ENCODE results near the gene KRT14.
"Not testable (repeated sequence)": the region's sequence is repeated elsewhere in the genome, so short reads cannot be mapped to it uniquely, and the experiment has no call there.

Gene KRT14

GRCh38 chr17:41614098-41614497, 27.4 kb upstream of the KRT14 start:
- in situ Hi-C loops (cut with MboI; ENCODE audit: low sequenced_read_pairs, unreplicated experiment): no loop called here
- TF ChIP-seq CTCF (IDR thresholded peaks at IDR 0.05; ENCODE audit: borderline replicate concordance, control extremely low read depth, extremely low read depth, insufficient read depth, missing control alignments): no peak
- no peak for DNase-seq (ENCODE audit: low spot score)

GRCh38 chr17:41613277-41614082, 26.8 kb upstream of the KRT14 start:
- no peak for DNase-seq (ENCODE audit: low spot score)
- in situ Hi-C loops (cut with MboI; ENCODE audit: low sequenced_read_pairs, unreplicated experiment): no loop called here
- TF ChIP-seq CTCF (IDR thresholded peaks at IDR 0.05; ENCODE audit: borderline replicate concordance, control extremely low read depth, extremely low read depth, insufficient read depth, missing control alignments): no peak

DNA sequence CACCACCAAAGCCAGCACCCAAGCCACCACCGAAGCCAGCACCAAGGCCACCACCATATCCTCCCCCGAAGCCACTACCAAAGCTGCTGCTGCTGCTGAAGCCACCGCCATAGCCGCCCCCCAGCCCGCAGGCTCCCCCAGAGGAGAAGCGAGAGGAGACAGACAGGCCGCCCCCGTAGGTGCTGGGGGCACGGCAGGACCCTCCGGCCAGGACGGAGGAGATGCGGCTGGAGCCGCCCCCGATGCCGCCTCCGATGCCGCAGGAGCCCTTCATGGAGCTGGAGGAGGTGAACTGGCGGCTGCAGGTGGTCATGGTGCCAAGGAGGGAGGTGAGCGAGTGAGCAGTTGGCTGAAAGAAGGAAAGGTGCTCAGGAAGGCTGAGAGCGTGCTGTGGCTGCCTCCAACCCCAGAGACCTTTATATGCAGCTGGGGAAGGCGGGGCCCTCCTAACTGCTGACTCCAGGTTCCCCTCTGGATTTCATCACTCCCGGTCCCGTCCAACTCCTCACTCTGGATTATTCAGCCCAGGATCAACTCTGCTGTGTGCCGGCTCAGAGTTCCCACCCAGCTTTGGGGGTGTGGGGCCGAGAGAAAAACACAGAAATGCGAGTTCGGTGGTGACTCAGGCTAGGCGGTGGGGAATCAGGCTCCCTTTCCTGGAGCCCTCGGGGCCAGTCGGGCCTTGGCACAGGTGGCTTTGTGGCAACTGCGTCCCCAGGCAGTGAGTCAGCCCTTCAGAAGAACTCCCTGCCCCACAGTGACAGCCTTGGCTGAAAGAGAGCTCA, 25.9 kb upstream of the KRT14 start, which contains the start of gene KRT16:
Gene KRT16 (minus strand): TSS at position 392 of the 785 bp plus-strand sequence. CDS start 79 bp downstream, at position 313.
- DNase-seq (ENCODE audit: low spot score); in situ Hi-C loops (cut with MboI; ENCODE audit: low sequenced_read_pairs, unreplicated experiment): not testable (repeated sequence)

DNA sequence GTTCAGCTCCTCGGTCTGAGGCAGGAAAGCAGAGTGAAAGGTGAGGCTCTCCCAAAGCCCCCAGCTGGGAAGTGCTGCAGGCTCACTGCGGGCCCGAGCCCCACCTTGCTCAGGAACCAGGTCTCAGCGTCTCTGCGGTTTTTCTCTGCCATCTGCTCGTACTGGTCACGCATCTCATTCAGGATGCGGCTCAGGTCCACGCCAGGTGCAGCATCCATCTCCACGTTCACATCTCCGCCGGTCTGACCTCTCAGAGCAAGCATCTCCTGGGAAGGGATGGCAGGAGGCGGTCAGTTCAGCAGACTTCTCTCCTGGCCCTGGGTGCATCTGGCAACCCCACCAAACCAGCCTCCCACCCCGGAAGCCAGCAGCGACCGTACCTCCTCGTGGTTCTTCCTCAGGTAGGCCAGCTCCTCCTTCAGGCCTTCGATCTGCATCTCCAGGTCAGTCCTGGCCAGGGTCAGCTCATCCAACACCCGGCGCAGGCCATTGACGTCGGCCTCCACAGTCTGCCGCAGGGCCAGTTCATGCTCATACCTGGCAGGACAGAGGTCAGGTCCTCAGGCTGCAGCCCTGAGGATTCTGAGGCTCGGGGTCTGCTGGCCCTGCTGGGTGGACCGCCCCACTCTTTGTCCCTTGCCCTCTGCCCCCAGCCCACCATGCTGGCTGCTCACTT, 24.4 kb upstream of the KRT14 start:
- no peak for TF ChIP-seq CTCF (IDR thresholded peaks at IDR 0.05; ENCODE audit: borderline replicate concordance, control extremely low read depth, extremely low read depth, insufficient read depth, missing control alignments)
- in situ Hi-C loops (cut with MboI; ENCODE audit: low sequenced_read_pairs, unreplicated experiment): no loop called here
- no peak for DNase-seq (ENCODE audit: low spot score)

DNA sequence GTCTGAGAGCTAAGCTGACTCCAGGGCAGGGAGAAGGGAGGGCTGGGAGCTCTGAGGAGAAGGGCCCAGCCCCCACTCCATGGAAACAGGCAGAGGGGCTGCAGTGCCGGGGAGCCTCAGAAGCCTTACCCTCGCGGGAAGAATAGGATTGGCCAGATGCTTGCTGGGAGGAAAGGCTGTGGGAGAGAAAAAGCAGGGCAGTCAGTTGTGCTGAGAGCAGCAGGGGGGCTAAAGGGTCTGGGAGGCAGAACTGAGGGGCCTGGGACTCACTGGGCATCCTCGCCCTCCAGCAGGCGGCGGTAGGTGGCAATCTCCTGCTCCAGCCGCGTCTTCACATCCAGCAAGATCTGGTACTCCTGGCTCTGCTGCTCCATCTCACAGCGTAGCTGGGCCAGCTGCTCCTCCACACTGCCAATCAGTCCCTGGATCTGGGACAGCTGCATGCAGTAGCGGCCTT, 23.4 kb upstream of the KRT14 start:
- DNase-seq (ENCODE audit: low spot score); in situ Hi-C loops (cut with MboI; ENCODE audit: low sequenced_read_pairs, unreplicated experiment): not testable (repeated sequence)

GRCh38 chr17:41606930-41607329, 20.2 kb upstream of the KRT14 start:
- DNase-seq (ENCODE audit: low spot score); in situ Hi-C loops (cut with MboI; ENCODE audit: low sequenced_read_pairs, unreplicated experiment): not testable (repeated sequence)

DNA sequence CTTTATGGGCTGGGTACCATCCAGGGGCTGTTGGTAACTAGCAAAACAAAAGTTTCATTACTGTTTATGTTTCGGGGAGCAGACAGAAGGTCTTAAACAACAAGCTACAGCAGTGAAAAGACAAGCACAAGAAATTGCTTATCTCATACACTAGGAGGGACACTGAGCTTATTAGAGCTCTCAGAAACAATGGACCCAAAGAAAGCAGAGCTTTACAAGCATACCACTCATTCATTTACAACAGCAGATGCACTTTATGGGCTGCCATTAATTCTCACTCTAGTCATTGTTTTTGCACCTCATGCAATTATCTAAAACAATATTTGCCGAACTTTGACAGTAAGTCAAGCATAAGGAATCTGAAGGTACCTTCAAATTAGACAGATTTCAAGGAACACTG, 15.8 kb upstream of the KRT14 start:
- DNase-seq (ENCODE audit: low spot score): no peak
- TF ChIP-seq CTCF (IDR thresholded peaks at IDR 0.05; ENCODE audit: borderline replicate concordance, control extremely low read depth, extremely low read depth, insufficient read depth, missing control alignments): no peak
- in situ Hi-C loops (cut with MboI; ENCODE audit: low sequenced_read_pairs, unreplicated experiment): no loop called here

GRCh38 chr17:41600318-41600717, 13.6 kb upstream of the KRT14 start:
- DNase-seq (ENCODE audit: low spot score): no peak
- in situ Hi-C loops (cut with MboI; ENCODE audit: low sequenced_read_pairs, unreplicated experiment): no loop called here
- no peak for TF ChIP-seq CTCF (IDR thresholded peaks at IDR 0.05; ENCODE audit: borderline replicate concordance, control extremely low read depth, extremely low read depth, insufficient read depth, missing control alignments)

All from GM13976 (cell line).